ENCODE data around the gene AP3B2.
"Not testable (repeated sequence)": the region's sequence is repeated elsewhere in the genome, so short reads cannot be mapped to it uniquely, and the experiment has no call there.

The AP3B2 gene

GRCh38 chr15:82648257-82649103 lies 61.2 kb downstream of the AP3B2 start:
- no peak for DNase-seq (ENCODE audit: low read depth)

- peak; percentile 39 for DNase-seq (ENCODE audit: low read depth)
Observed at GRCh38 chr15:82647835-82648256, 61.8 kb downstream of the AP3B2 start.

- DNase-seq (ENCODE audit: low read depth), result peak; percentile 12
Observed at GRCh38 chr15:82647045-82647834, 62.4 kb downstream of the AP3B2 start, which contains the start of gene CPEB1. Gene CPEB1 (minus strand): TSS chr15:82647363. CDS start chr15:82628459, 18,904 bp downstream.

- no peak for DNase-seq (ENCODE audit: low read depth)
Observed at GRCh38 chr15:82646250-82647044, 63.2 kb downstream of the AP3B2 start.

- not testable (repeated sequence) for DNase-seq (ENCODE audit: low read depth)
Observed at GRCh38 chr15:82644967-82645852, 64.5 kb downstream of the AP3B2 start.

GRCh38 chr15:82643992-82644391 lies 65.7 kb downstream of the AP3B2 start:
- no peak for DNase-seq (ENCODE audit: low read depth)

- DNase-seq (ENCODE audit: low read depth), result no peak
Observed at GRCh38 chr15:82642656-82643055, 67.0 kb downstream of the AP3B2 start.

GRCh38 chr15:82641129-82641798 lies 68.4 kb downstream of the AP3B2 start:
- DNase-seq (ENCODE audit: low read depth), result no peak

GRCh38 chr15:82640672-82641071 lies 69.0 kb downstream of the AP3B2 start:
- no peak for DNase-seq (ENCODE audit: low read depth)

- no peak for DNase-seq (ENCODE audit: low read depth)
Observed at GRCh38 chr15:82635798-82636197, 73.9 kb downstream of the AP3B2 start.

GRCh38 chr15:82630033-82630432 lies 79.6 kb downstream of the AP3B2 start:
- DNase-seq (ENCODE audit: low read depth), result no peak

GRCh38 chr15:82625136-82625535 lies 84.5 kb downstream of the AP3B2 start:
- no peak for DNase-seq (ENCODE audit: low read depth)

- no peak for DNase-seq (ENCODE audit: low read depth)
Observed at GRCh38 chr15:82624438-82624837, 85.2 kb downstream of the AP3B2 start.

GRCh38 chr15:82624008-82624407 lies 85.7 kb downstream of the AP3B2 start:
- no peak for DNase-seq (ENCODE audit: low read depth)

- DNase-seq (ENCODE audit: low read depth), result no peak
Observed at GRCh38 chr15:82621970-82622369, 87.7 kb downstream of the AP3B2 start.

- no peak for DNase-seq (ENCODE audit: low read depth)
Observed at GRCh38 chr15:82613747-82614146, 95.9 kb downstream of the AP3B2 start.

- no peak for DNase-seq (ENCODE audit: low read depth)
Observed at GRCh38 chr15:82611348-82611747, 98.3 kb downstream of the AP3B2 start.

Data from activated gamma-delta T cell treated with anti-CD3 and anti-CD28 coated beads, Interleukin-2, amount 50 U/mL, for 16 hours (primary cell).